Right lobe of liver (tissue), 4 donors: ENCODE data around the gene MRC2.

Source experiments
- POLR2A ChIP-seq: fragments of 450-650 bp; IDR thresholded peaks from one replicate; pipeline ENCODE4 v1.6.1; 2017; ENCODE audit warnings: antibody characterized with exemption, mild to moderate bottlenecking
- TF ChIP-seq, protein P1 (sequence below), 4 donors: fragments of 200-600 bp in 3 of 4; fragments of 450-650 bp in 1 of 4; IDR thresholded peaks; one replicate each; pipeline versions ENCODE4 v1.5.1 to v1.8.0; 2016 to 2022; ENCODE audit warnings: antibody characterized with exemption in 4 of 4, mild to moderate bottlenecking in 2 of 4
- donor health status: DM: no; HTN: no; CAD: no.
- donor health status: DM: no; HTN: no; CAD: no.
- donor health status: DM: no; HTN: yes; CAD: no.

DNA sequence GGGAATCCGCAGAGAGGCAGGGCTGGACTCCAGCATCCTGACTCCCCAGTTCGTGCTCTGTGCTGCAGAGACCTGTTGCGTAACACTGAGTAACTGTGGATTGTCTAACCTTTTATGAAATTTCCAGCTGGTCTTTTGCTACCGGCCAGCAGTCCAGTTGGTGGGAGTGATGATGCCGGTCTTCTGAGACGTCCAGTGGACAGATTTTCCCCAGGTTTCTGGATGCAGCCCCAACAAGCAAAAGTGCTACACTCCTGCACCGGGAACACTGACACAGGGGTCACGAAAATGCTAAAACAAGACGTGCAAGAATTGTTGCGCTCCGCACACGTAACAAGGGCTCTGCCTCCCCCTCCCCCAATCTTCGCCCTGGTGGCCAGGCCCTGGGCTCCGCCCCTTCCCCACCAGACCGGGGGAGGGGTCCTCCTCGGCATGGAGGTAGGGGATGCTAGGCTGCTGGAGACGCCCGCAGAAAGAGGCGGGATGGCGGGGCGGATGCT is 701 bp upstream of the MRC2 start:
- TF ChIP-seq, protein P1, sequence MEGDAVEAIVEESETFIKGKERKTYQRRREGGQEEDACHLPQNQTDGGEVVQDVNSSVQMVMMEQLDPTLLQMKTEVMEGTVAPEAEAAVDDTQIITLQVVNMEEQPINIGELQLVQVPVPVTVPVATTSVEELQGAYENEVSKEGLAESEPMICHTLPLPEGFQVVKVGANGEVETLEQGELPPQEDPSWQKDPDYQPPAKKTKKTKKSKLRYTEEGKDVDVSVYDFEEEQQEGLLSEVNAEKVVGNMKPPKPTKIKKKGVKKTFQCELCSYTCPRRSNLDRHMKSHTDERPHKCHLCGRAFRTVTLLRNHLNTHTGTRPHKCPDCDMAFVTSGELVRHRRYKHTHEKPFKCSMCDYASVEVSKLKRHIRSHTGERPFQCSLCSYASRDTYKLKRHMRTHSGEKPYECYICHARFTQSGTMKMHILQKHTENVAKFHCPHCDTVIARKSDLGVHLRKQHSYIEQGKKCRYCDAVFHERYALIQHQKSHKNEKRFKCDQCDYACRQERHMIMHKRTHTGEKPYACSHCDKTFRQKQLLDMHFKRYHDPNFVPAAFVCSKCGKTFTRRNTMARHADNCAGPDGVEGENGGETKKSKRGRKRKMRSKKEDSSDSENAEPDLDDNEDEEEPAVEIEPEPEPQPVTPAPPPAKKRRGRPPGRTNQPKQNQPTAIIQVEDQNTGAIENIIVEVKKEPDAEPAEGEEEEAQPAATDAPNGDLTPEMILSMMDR (IDR thresholded peaks at IDR 0.05) = no peak
- TF ChIP-seq POLR2A = no peak
